Common myeloid progenitor, CD34-positive (primary cell): Measurements from ENCODE around the gene SCN1B.

Experiments
- CTCF ChIA-PET: fragments of 350-600 bp; sonication (Branson Sonifier 250); formaldehyde crosslinking; loops from one replicate; lab custom pipeline; 2021; ENCODE audit warnings: antibody characterized with exemption; lab: Charles Lee
- POLR2A ChIA-PET: fragments of 350-600 bp; sonication (Branson Sonifier 250); formaldehyde crosslinking; loops from one replicate; lab custom pipeline; 2021; ENCODE audit warnings: antibody characterized with exemption; lab: Charles Lee
- DNase-seq, 3 donors: peaks; one replicate each; pipeline versions ENCODE4 v3.0.0 to v3.0.0-alpha.2; 2013
- H3K27ac ChIP-seq, 2 experiments: 1 replicate in 1 of 2; 2 replicates in 1 of 2; pipeline ENCODE4 v1.7.0; 2013; ENCODE audit warnings: inconsistent platforms in 2 of 2, low read length in 2 of 2, mild to moderate bottlenecking in 2 of 2, low read depth in 1 of 2, moderate library complexity in 1 of 2; ENCODE audit not compliant: severe bottlenecking in 2 of 2, insufficient read depth in 1 of 2, poor library complexity in 1 of 2
- H3K27me3 ChIP-seq, 5 experiments: replicated peaks in 2 of 5; 1 replicate in 3 of 5; 2 replicates in 2 of 5; pipeline versions ENCODE4 v1.6.1 to v1.7.0; 2013; ENCODE audit warnings: low read length in 4 of 5, mild to moderate bottlenecking in 2 of 5, moderate library complexity in 2 of 5, inconsistent platforms in 1 of 5; ENCODE audit not compliant: insufficient read depth in 5 of 5, control insufficient read depth in 4 of 5
- H3K36me3 ChIP-seq, 4 experiments: 1 replicate in 2 of 4; 2 replicates in 2 of 4; pipeline versions ENCODE4 v1.6.1 to v1.7.0; 2013; ENCODE audit warnings: low read length in 3 of 4, control low read depth in 1 of 4, mild to moderate bottlenecking in 1 of 4; ENCODE audit not compliant: control insufficient read depth in 4 of 4, insufficient read depth in 4 of 4
- H3K4me1 ChIP-seq, 4 experiments: 1 replicate in 3 of 4; 2 replicates in 1 of 4; pipeline versions ENCODE4 v1.6.1 to v1.7.1; 2013; ENCODE audit warnings: low read length in 3 of 4, mild to moderate bottlenecking in 3 of 4, control low read depth in 1 of 4, inconsistent platforms in 1 of 4, moderate library complexity in 1 of 4; ENCODE audit not compliant: control insufficient read depth in 4 of 4, insufficient read depth in 4 of 4; ENCODE audit errors: control extremely low read depth in 1 of 4
- H3K4me3 ChIP-seq, 7 experiments: 1 replicate in 4 of 7; 2 replicates in 3 of 7; pipeline versions ENCODE4 v1.5.1 to v1.7.0; 2013; ENCODE audit warnings: mild to moderate bottlenecking in 7 of 7, low read length in 6 of 7, moderate library complexity in 6 of 7, inconsistent platforms in 2 of 7, low read depth in 2 of 7, control low read depth in 1 of 7; ENCODE audit not compliant: insufficient read depth in 4 of 7, control insufficient read depth in 1 of 7; ENCODE audit errors: extremely low read depth in 1 of 7
- H3K9me3 ChIP-seq, 5 experiments: 1 replicate in 4 of 5; 2 replicates in 1 of 5; pipeline versions ENCODE4 v1.6.1 to v1.7.1; 2013; ENCODE audit warnings: low read length in 4 of 5, mild to moderate bottlenecking in 2 of 5, inconsistent platforms in 1 of 5, low read depth in 1 of 5, moderate library complexity in 1 of 5; ENCODE audit not compliant: control insufficient read depth in 4 of 5, insufficient read depth in 2 of 5; ENCODE audit errors: control extremely low read depth in 1 of 5
- WGBS: methylation state at CpG from one replicate; pipeline ENCODE4 v1.1.5; 2013; ENCODE audit not compliant: insufficient coverage; 5-methylcytosine and 5-hydroxymethylcytosine counted together

Gene SCN1B

GRCh38 chr19:35029737-35030256 lies 473 bp upstream of the SCN1B start:
- DNase-seq = no peak
- ChIA-PET CTCF (no interaction called here), POLR2A (interaction anchor here (0.7 to 1.2 kb wide), 2 partner anchors 15 to 30 kb away, joined by 3 to 4 read pairs; no protein-coding TSS in a partner anchor)
- Histone ChIP-seq H3K4me3 (peak overlapping the region; percentile 8 to 69 (median 47)), H3K27me3 (peaks cover 0 to 41% (median 10%) of the 10 kb centered on the region in 5 experiments), H3K36me3 (peaks cover 7 to 36% (median 23%) of the 10 kb centered on the region in 4 experiments), H3K4me1 (peaks cover 0 to 9% (median 7%) of the 10 kb centered on the region in 4 experiments), H3K9me3 (no peaks in the 10 kb centered on the region), H3K27ac (no peak overlapping the region)
- WGBS = 16% methylated on average over 8 of the region's 11 CpGs

DNA sequence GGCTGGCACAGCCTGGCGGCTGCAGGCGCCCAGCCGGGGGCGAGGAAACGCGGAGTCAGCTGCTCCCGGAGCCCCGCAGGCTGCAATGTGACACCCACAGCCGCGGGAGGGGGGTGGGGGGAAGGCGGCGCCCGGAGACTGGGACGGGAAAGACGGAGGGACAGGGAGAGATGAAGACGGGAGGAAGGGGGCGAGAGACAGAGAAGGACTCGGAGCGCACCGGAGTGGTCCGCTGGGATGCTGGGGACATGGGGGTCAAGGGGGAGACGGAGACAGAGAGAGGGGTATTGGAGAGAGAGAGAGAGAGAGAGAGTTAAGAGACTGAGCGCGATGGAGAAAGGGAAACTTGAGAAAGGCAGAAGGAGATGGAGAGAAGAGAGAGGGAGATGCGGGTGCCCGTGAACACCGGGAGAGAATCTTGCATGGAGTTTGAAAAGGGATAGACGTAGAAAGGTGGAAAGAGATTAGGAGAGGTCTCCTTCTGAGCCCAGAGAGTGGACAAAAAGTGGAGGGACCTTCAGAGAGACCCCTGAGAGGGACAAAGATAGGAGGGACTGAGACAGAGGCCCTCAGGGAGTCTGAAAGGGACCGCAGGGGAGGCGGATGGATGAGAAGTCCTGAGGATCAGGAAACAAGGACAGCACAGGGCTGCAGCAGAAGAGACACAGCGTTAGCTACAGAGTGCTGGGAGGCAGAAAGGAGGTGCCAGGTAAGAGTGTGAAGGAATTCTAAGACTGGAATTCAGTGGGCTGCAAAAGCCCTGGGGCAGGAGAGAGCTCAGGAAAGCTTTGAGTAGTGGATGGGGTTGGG lies 1.0 kb downstream of the SCN1B start:
- peak in 1 of 3 donors; percentile 35 for DNase-seq
- peaks cover 0 to 41% (median 10%) of the 10 kb centered on the region in 5 experiments for H3K27me3 ChIP-seq
- H3K27ac ChIP-seq = no peak overlapping the region
- CTCF ChIA-PET = interaction anchor here (0.8 to 1.3 kb wide), 3 partner anchors 13 to 25 kb away, joined by 3 to 5 read pairs (median 3); no protein-coding TSS in a partner anchor
- POLR2A ChIA-PET = no interaction called here
- H3K9me3 ChIP-seq = no peaks in the 10 kb centered on the region
- H3K4me3 ChIP-seq = peak overlapping the region in 4 of 7 experiments; percentile 47 to 64 (median 51)
- whole genome bisulfite sequencing = 11% methylated on average over 24 of the region's 31 CpGs
- H3K4me1 ChIP-seq = peaks cover 0 to 9% (median 7%) of the 10 kb centered on the region in 4 experiments
- peaks cover 3 to 22% (median 13%) of the 10 kb centered on the region in 4 experiments for H3K36me3 ChIP-seq

GRCh38 chr19:35032356-35032865 lies 2.1 kb downstream of the SCN1B start:
- peaks cover 0 to 11% (median 7%) of the 10 kb centered on the region in 4 experiments for H3K4me1 ChIP-seq
- no peaks in the 10 kb centered on the region for H3K9me3 ChIP-seq
- peaks cover 0 to 11% (median 7%) of the 10 kb centered on the region in 4 experiments for H3K36me3 ChIP-seq
- 100% methylated on average over 14 of the region's 17 CpGs for WGBS
- DNase-seq = no peak
- no peak overlapping the region for H3K4me3 ChIP-seq
- peaks cover 0 to 41% (median 10%) of the 10 kb centered on the region in 5 experiments for H3K27me3 ChIP-seq
- H3K27ac ChIP-seq = no peak overlapping the region
- CTCF ChIA-PET = interaction anchor here (0.8 kb wide), 1 partner anchor 12 kb away, joined by 3 read pairs; no protein-coding TSS in a partner anchor
- POLR2A ChIA-PET = no interaction called here

- WGBS = 95% methylated on average over 22 of the region's 30 CpGs
- no peak for DNase-seq
- Histone ChIP-seq H3K4me1 (peaks cover 0 to 18% (median 13%) of the 10 kb centered on the region in 4 experiments), H3K36me3 (peaks cover 0 to 3% (median 1%) of the 10 kb centered on the region in 4 experiments), H3K4me3 (no peak overlapping the region), H3K27ac (no peak overlapping the region), H3K9me3 (no peaks in the 10 kb centered on the region), H3K27me3 (peaks cover 0 to 41% (median 10%) of the 10 kb centered on the region in 5 experiments)
- POLR2A ChIA-PET = no interaction called here
- CTCF ChIA-PET = interaction anchor here (1.2 kb wide), 1 partner anchor 13 kb away, joined by 5 read pairs; no protein-coding TSS in a partner anchor
Observed at GRCh38 chr19:35033067-35034004, 3.1 kb downstream of the SCN1B start.

DNA sequence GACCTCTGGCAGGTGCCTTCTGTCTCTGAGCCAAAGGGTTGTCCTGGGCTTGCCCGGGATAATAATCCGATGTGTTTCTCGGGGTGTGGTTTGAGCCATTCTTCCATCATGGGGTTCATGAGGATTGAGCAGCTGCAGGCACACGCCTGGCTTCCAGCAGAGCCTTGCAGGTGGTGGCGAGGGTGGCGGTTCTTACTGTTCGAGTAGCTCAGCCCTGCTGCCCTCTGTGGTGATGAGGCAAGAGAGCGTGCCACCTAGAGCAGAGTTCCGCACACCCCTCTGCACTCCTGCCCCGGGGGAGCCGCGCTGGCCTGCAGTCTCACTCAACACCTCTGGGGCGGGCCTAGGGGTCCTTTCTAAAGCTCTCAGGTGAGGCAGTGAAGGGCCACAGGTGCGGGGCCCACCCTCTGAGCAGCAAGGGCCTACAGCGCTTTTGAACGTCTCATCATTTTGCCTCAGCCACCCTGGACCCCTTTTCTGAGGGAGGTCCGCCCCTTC lies 3.8 kb downstream of the SCN1B start:
- Histone ChIP-seq H3K4me1 (peaks cover 4 to 26% (median 19%) of the 10 kb centered on the region in 4 experiments), H3K9me3 (no peaks in the 10 kb centered on the region), H3K27ac (no peak overlapping the region), H3K36me3 (no peaks in the 10 kb centered on the region), H3K27me3 (peaks cover 0 to 41% (median 10%) of the 10 kb centered on the region in 5 experiments), H3K4me3 (no peak overlapping the region)
- 96% methylated on average over 14 of the region's 17 CpGs for WGBS
- no peak for DNase-seq
- POLR2A ChIA-PET = no interaction called here
- CTCF ChIA-PET = interaction anchor here (1.2 kb wide), 1 partner anchor 12 kb away, joined by 5 read pairs; no protein-coding TSS in a partner anchor
